Measurements from ENCODE around the gene CSNK1A1L.
"Not testable (repeated sequence)": the region's sequence is repeated elsewhere in the genome, so short reads cannot be mapped to it uniquely, and the experiment has no call there.

Gene CSNK1A1L

GRCh38 chr13:37058910-37059847 is 46.3 kb downstream of the CSNK1A1L start, which contains the start of gene SUPT20H:
TSS of gene SUPT20H (minus strand) at chr13:37059688. CDS start at chr13:37051490, 8,198 bp downstream.
- FAIRE-seq, result no peak
- peak; percentile 88 for DNase-seq (ENCODE audit: low spot score)

DNA sequence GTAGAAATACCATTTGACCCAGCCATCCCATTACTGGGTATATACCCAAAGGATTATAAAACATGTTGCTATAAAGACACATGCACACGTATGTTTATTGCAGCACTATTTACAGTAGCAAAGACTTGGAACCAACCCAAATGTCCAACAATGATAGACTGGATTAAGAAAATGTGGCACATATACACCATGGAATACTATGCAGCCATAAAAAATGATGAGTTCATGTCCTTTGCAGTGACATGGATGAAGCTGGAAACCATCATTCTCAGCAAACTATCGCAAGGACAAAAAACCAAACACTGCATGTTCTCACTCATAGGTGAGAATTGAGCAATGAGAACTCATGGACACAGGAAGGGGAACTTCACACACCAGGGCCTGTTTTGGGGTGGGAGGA is 49.2 kb downstream of the CSNK1A1L start:
- FAIRE-seq, result not testable (repeated sequence)

More for the DNA sequence above, 49.2 kb downstream of the CSNK1A1L start:
- DNase-seq (ENCODE audit: low spot score), result not testable (repeated sequence)
